Adrenal gland (tissue), 5 donors: ENCODE measurements around the gene NLRC3.

Experiments used
- CTCF ChIP-seq, 6 experiments: fragments of 450-650 bp in 4 of 6; fragments of 200-600 bp in 2 of 6; sonication (generic) in 1 of 6; IDR thresholded peaks; 1 replicate in 5 of 6; 2 replicates in 1 of 6; pipeline versions ENCODE4 v1.5.1 to v1.8.0; 2016 to 2021; ENCODE audit warnings: antibody characterized with exemption in 6 of 6, mild to moderate bottlenecking in 2 of 6, moderate library complexity in 1 of 6
- POLR2A ChIP-seq, 2 donors: fragments of 450-650 bp; IDR thresholded peaks; one replicate each; pipeline ENCODE4 v1.6.1; 2017; ENCODE audit warnings: antibody characterized with exemption in 2 of 2, mild to moderate bottlenecking in 2 of 2, moderate library complexity in 1 of 2
- donor health status: DM: no; HTN: no; CAD: no.

GRCh38 chr16:3591991-3592390 is 14.8 kb upstream of the NLRC3 start:
- TF ChIP-seq CTCF (IDR thresholded peaks at IDR 0.05) (no peak), POLR2A (IDR thresholded peaks at IDR 0.05) (no peak)
